H1 (cell line): ENCODE data around the gene TM4SF20.

Source experiments
- CBX5 ChIP-seq: fragments of 300-800, 300-1000 bp; sonication (generic); IDR thresholded peaks from 2 replicates; pipeline ENCODE4 v1.7.1; 2016; ENCODE audit warnings: antibody characterized with exemption, low read length, low read depth
- EZH2 ChIP-seq: fragments of 200-600 bp; sonication (generic); IDR thresholded peaks from 2 replicates; pipeline ENCODE4 v1.7.1; 2012; ENCODE audit warnings: low read depth, mild to moderate bottlenecking, moderate library complexity, low read length, inconsistent platforms; ENCODE audit not compliant: severe bottlenecking
- GABPA ChIP-seq: IDR thresholded peaks from 2 replicates; pipeline ENCODE4 v1.6.1; 2011; ENCODE audit warnings: mild to moderate bottlenecking, low read length, moderate library complexity, borderline replicate concordance; ENCODE audit not compliant: insufficient read depth
- POLR2AphosphoS5 ChIP-seq: IDR thresholded peaks from 2 replicates; pipeline ENCODE4 v1.6.1; 2011; ENCODE audit warnings: low read depth, low read length

- no peak for TF ChIP-seq GABPA
- no peak for TF ChIP-seq EZH2
- no peak for TF ChIP-seq CBX5
- no peak for TF ChIP-seq POLR2AphosphoS5
Observed at GRCh38 chr2:227378371-227378782, 729 bp downstream of the TM4SF20 start.
